T-helper 9 cell (primary cell): ENCODE results near the gene CA11.
"Not testable (repeated sequence)": the region's sequence is repeated elsewhere in the genome, so short reads cannot be mapped to it uniquely, and the experiment has no call there.

Experiments used
- DNase-seq: peaks from one replicate; pipeline ENCODE4 v3.0.0-alpha.2; 2020
- total RNA-seq, 2 donors: gene quantifications; one replicate each; lab custom pipeline; 2026; lab: John Stamatoyannopoulos, UW

Gene CA11
- total RNA-seq: 9.7 to 18.0 reads per million in 2 donors

GRCh38 chr19:48646001-48646721, at the start of gene CA11:
Gene CA11 (minus strand): TSS chr19:48646187. CDS start chr19:48645632, 555 bp downstream.
- peak; percentile 92 for DNase-seq

- not testable (repeated sequence) for DNase-seq
These were observed 47.6 kb upstream of the CA11 start for GRCh38 chr19:48693629-48694028.

- no peak for DNase-seq
These were observed 43.5 kb upstream of the CA11 start for GRCh38 chr19:48689449-48689848.

- DNase-seq: no peak
These were observed 41.8 kb upstream of the CA11 start for GRCh38 chr19:48687776-48688175.

GRCh38 chr19:48686637-48687036, 40.6 kb upstream of the CA11 start:
- not testable (repeated sequence) for DNase-seq

- DNase-seq: no peak
These were observed 40.1 kb upstream of the CA11 start for GRCh38 chr19:48686088-48686487.

GRCh38 chr19:48685583-48685982, 39.6 kb upstream of the CA11 start:
- no peak for DNase-seq

GRCh38 chr19:48683349-48683748, 37.4 kb upstream of the CA11 start:
- DNase-seq: no peak

GRCh38 chr19:48681127-48681470, 35.1 kb upstream of the CA11 start:
- DNase-seq: no peak

GRCh38 chr19:48680436-48681126, 34.6 kb upstream of the CA11 start:
- DNase-seq: no peak

GRCh38 chr19:48680006-48680405, 34.0 kb upstream of the CA11 start:
- DNase-seq: not testable (repeated sequence)

GRCh38 chr19:48678201-48678600, 32.2 kb upstream of the CA11 start:
- no peak for DNase-seq

- no peak for DNase-seq
These were observed 30.9 kb upstream of the CA11 start for GRCh38 chr19:48676887-48677286.

GRCh38 chr19:48676487-48676886, 30.5 kb upstream of the CA11 start:
- DNase-seq: no peak

GRCh38 chr19:48674921-48675824, 29.2 kb upstream of the CA11 start:
- peak; percentile 61 for DNase-seq

- DNase-seq: no peak
These were observed 28.3 kb upstream of the CA11 start for GRCh38 chr19:48674216-48674809.

- no peak for DNase-seq
These were observed 27.6 kb upstream of the CA11 start for GRCh38 chr19:48673436-48674100.

- DNase-seq: no peak
These were observed 27.0 kb upstream of the CA11 start, which contains the start of gene NTN5 for GRCh38 chr19:48672994-48673393. Gene NTN5 (minus strand): TSS chr19:48673017. CDS start chr19:48670986, 2,031 bp downstream.

GRCh38 chr19:48671446-48671995, 25.5 kb upstream of the CA11 start:
- no peak for DNase-seq

- DNase-seq: no peak
These were observed 24.9 kb upstream of the CA11 start for GRCh38 chr19:48670699-48671445.
